Measurements from ENCODE around the gene DGLUCY. TPM values are rescaled to one million over a fixed set of nuclear protein-coding genes. Genes with fewer than 3 reads are reported as not detected.

The DGLUCY gene
- total RNA-seq, 1 donor from 2014 or later = 20.0 TPM

DNA sequence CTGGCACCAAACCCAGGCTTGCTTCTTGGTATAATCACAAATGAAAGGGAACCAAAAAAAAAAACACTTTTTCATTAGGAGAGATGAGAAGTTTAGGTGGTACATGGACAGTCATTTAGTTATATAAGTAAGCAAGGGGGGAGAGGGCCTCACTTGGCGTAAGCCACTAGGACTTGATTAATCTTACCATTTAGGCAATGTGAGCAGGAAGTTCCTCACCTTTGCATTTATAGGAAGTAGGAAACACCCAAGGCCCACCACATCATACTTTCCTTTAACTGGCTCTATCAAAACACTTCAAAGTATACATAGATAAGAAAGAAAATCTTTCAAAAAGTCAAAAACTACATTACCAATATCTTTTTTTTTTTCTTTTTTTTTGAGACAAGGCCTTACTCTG is 46.7 kb upstream of the DGLUCY start:
- Histone ChIP-seq H3K27me3 (ENCODE audit: insufficient read depth, low read length) (peaks cover 2% of the 10 kb centered on the region), H2AFZ (ENCODE audit: low read depth, low read length) (no peak overlapping the region), H3K4me3 (ENCODE audit: insufficient read depth, low read depth, low read length) (no peak overlapping the region), H3K36me3 (ENCODE audit: insufficient read depth, low read length) (no peaks in the 10 kb centered on the region), H3K9me3 (ENCODE audit: insufficient read depth, low read depth, low read length) (no peaks in the 10 kb centered on the region), H3K9ac (ENCODE audit: low read length) (no peak overlapping the region), H3K4me1 (ENCODE audit: insufficient read depth, low read length) (no peaks in the 10 kb centered on the region), H3K4me2 (ENCODE audit: low read length) (no peak overlapping the region), H3K27ac (ENCODE audit: low read depth, low read length) (no peak overlapping the region), H3K79me2 (ENCODE audit: insufficient read depth, low read length) (no peaks in the 10 kb centered on the region), H4K20me1 (ENCODE audit: insufficient read depth, low read length) (no peaks in the 10 kb centered on the region)
- Mint-ChIP-seq H3K36me3 (ENCODE audit: low read depth, unreplicated experiment) (no peaks in the 10 kb centered on the region), H3K27me3 (ENCODE audit: low read depth, unreplicated experiment) (peaks cover 2% of the 10 kb centered on the region), H3K9me3 (ENCODE audit: unreplicated experiment) (peaks cover 2% of the 10 kb centered on the region), H3K27ac (ENCODE audit: unreplicated experiment) (no peak overlapping the region), H3K4me1 (ENCODE audit: low read depth, unreplicated experiment) (no peaks in the 10 kb centered on the region), H3K4me3 (ENCODE audit: unreplicated experiment) (no peak overlapping the region)
- DNase-seq (ENCODE audit: low read depth) (no peak), FAIRE-seq (no peak)
- TF ChIP-seq EZH2 (IDR thresholded peaks at IDR 0.05; ENCODE audit: insufficient read depth, low read length) = no peak
- no peak for TF ChIP-seq CTCF (IDR thresholded peaks at IDR 0.05; ENCODE audit: insufficient read depth, low read depth, low read length)

DNA sequence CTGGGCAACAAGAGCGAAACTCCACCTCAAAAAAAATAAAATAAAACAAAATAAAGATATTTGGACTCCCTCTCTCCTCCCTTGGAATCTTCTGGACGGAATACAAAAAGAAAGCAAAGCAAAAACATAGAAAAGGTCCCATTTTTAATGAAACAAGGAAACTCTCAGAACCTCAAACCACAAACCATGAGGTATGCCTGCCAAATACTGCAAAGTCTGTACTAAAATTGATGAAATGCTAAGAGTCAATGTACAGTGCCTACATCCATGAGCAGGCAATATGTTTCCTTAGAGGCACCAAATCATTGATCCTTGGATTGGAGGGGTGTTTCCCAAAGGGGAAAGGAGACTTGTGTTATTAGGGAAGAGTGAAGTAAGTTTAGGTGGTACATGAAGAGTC is 45.2 kb upstream of the DGLUCY start:
- no peak overlapping the region for H3K27ac Mint-ChIP-seq (ENCODE audit: unreplicated experiment)
- H3K4me3 Mint-ChIP-seq (ENCODE audit: unreplicated experiment) = no peak overlapping the region
- H4K20me1 ChIP-seq (ENCODE audit: insufficient read depth, low read length) = no peaks in the 10 kb centered on the region

More for the DNA sequence above, 45.2 kb upstream of the DGLUCY start:
- Mint-ChIP-seq H3K4me1 (ENCODE audit: low read depth, unreplicated experiment) (no peaks in the 10 kb centered on the region), H3K27me3 (ENCODE audit: low read depth, unreplicated experiment) (peaks cover 2% of the 10 kb centered on the region), H3K36me3 (ENCODE audit: low read depth, unreplicated experiment) (no peaks in the 10 kb centered on the region), H3K9me3 (ENCODE audit: unreplicated experiment) (peaks cover 2% of the 10 kb centered on the region)
- Histone ChIP-seq H3K36me3 (ENCODE audit: insufficient read depth, low read length) (no peaks in the 10 kb centered on the region), H3K4me2 (ENCODE audit: low read length) (no peak overlapping the region), H3K4me1 (ENCODE audit: insufficient read depth, low read length) (no peaks in the 10 kb centered on the region), H3K79me2 (ENCODE audit: insufficient read depth, low read length) (no peaks in the 10 kb centered on the region), H3K4me3 (ENCODE audit: insufficient read depth, low read depth, low read length) (no peak overlapping the region), H3K27ac (ENCODE audit: low read depth, low read length) (no peak overlapping the region), H3K9me3 (ENCODE audit: insufficient read depth, low read depth, low read length) (no peaks in the 10 kb centered on the region), H3K9ac (ENCODE audit: low read length) (no peak overlapping the region), H3K27me3 (ENCODE audit: insufficient read depth, low read length) (peaks cover 2% of the 10 kb centered on the region), H2AFZ (ENCODE audit: low read depth, low read length) (no peak overlapping the region)
- DNase-seq (ENCODE audit: low read depth) = peak; percentile 56
- TF ChIP-seq EZH2 (IDR thresholded peaks at IDR 0.05; ENCODE audit: insufficient read depth, low read length) = no peak
- no peak for TF ChIP-seq CTCF (IDR thresholded peaks at IDR 0.05; ENCODE audit: insufficient read depth, low read depth, low read length)
- FAIRE-seq = no peak
